HG03521 (cell line): ENCODE data around the gene KLHDC2.
"Not testable (repeated sequence)": the region's sequence is repeated elsewhere in the genome, so short reads cannot be mapped to it uniquely, and the experiment has no call there.

Experiments used
- ATAC-seq: cut with Tn5 transposase; IDR thresholded peaks from one replicate; pipeline ENCODE4 v1.9.1; 2021; ENCODE audit warnings: mild to moderate bottlenecking, moderate library complexity; ENCODE audit not compliant: unreplicated experiment

Gene KLHDC2

DNA sequence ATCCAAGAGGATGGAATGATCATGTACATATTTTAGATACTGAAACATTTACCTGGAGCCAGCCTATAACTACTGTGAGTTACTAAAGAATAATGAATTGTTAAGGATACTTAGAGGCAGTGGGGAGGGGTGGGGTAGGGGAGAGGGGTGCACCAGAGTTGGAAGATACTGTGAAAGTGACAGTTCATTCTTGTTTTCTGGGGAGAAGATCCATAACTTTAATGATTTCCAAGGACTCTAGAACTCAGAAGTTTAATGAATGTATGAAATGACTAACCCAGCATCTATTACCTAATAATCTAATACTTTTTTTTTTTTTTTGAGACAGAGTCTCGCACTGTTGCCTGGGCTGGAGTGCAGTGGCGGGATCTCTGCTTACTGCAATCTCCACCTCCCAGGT is 10.5 kb downstream of the KLHDC2 start:
- no peak for ATAC-seq

DNA sequence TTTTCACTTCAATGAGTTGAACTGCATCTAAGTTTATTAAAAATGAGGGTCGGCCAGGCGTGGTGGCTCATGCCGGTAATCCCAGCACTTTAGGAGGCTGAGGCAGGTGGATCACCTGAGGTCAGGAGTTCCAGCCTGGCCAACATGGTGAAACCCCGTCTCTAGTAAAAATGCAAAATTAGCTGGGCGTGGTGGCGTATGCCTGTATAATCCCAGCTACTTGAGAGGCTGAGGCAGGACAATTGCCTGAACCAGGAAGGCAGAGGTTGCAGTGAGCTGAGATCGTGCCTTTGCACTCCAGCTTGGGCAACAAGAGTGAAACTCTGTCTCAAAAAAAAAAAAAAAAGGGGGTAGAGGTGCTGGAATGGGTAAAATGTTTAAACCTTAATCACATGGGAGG is 13.1 kb downstream of the KLHDC2 start:
- not testable (repeated sequence) for ATAC-seq

DNA sequence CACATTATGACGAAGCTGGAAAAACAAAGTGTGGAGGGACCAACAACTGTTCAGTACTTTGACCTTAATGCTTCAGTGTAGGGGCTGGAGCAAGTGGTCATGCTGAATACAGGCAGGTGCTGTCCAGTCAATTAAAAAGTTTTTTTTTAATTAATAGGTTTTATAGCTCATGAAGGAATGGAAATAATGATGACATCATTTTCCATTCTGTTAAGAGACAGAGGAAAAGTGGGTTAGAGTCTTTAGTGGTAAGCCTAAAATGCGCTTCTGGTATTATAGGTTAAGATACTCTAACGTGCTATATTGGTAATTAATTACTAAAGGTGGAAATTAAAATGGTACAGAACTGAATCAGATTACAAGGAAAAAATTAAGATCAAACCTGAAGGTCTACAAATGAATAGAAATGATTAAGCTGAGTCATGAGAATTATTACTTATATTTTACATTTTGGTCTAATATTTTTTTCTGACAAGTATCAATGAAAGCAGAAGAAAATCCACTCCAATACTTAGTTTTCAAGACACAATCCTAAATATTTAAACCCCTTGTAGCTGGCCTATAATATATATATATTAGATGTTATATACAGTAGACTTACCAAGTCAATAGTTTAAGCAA is 15.6 kb downstream of the KLHDC2 start:
- no peak for ATAC-seq

DNA sequence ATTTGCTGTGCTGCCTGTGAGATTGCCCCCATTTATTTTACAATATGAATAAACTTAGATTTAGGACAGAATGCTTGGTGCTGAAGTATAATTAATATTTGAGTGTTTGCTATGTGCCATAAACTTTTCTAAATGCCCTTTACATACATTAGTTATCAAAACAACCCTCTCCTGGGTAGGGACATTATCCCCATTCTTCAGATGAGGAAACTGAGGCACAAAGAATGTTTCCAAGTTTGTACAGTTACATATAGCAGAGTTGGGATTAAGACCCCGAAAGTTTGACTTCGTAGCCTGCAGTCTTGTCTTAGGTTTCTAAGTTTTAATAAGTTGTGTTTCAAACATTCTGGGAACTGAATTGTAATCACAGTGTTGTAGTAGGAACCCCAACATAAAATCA is 18.4 kb downstream of the KLHDC2 start:
- no peak for ATAC-seq

DNA sequence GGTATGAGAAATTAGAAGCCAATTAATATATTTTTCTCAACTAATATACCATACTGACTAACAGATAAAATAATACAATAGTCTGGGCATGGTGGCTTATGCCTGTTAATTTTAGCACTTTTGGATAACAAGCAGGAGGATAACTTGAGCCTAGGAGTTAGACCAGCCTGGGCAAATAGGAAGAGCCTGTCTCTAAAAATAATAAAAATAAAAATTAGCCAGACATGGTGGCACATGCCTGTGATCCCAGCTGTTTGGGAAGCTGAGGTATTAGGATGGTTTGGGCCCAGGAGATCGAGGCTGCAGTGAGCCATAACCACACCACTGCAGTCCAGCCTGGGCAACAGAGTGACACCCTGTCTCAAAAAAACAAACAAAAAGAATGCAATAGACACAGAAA is 24.7 kb downstream of the KLHDC2 start:
- no peak for ATAC-seq

DNA sequence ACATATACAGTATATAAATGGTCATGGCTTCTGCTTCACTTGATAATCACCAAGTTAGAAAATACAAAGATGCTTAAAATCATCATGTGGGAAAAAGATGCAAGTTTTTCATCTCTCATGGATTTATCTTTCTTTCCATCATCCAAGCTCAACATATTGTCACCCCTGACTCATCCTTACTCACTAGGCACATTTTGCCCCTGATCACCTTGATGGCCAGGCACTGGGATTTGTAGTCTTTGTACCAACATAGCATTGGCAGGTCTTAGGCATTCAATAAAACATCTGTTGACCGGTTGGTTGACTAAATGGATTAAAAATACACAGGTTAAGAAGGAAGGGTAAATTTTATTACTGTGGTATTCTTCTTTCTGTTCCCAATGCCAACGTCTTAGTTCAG is 28.1 kb downstream of the KLHDC2 start:
- no peak for ATAC-seq

DNA sequence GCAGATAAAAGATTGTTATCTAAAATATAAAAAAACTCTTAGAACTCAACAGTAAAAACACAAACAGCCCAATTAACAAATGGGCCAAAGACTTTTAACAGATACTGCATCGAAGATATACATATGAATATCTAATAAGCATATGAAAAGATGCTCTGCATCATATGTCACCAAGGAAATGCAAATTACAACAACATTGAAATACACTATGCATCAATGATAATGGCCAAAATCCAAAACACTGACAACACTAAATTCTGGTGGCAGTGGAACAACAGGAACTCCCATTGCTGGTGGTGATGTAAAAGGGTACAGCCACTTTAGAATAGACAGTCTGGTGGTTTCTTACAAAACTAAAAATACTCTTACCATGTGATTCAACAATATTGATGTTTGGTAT is 40.8 kb downstream of the KLHDC2 start:
- ATAC-seq: no peak

DNA sequence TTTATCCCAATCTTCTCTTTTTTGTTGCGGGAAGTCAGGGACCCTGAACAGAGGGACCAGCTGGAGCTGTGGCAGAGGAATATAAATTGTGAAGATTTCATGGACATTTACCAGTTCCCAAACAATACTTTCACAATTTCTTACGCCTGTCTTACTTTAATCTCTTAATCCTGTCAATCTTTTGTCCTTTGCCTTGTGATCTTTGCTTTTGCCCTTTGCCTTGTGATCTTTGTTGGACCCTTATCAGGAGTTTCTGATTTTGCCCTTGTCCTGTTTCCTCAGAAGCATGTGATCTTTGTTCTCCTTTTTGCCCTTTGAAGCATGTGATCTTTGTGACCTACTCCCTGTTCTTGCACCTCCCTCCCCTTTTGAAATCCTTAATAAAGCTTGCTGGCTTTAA is 48.2 kb downstream of the KLHDC2 start:
- not testable (repeated sequence) for ATAC-seq

DNA sequence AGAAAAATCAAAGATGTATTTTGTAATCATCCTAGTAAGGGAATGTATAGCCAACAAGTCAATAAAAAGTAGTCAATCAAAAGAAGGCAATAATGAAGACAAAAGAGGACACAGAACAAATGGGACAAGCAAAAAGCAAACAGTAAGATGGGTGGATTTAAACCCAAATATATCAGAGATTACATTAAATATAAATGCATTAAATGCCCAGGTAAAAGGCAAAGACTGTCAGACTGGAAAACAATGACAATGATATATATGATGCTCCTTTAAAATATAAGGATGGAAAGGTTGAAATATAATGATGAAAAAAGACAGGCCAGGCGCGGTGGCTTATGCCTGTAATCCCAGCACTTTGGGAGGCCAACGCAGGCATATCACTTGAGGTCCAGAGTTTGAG is 48.9 kb downstream of the KLHDC2 start:
- no peak for ATAC-seq

DNA sequence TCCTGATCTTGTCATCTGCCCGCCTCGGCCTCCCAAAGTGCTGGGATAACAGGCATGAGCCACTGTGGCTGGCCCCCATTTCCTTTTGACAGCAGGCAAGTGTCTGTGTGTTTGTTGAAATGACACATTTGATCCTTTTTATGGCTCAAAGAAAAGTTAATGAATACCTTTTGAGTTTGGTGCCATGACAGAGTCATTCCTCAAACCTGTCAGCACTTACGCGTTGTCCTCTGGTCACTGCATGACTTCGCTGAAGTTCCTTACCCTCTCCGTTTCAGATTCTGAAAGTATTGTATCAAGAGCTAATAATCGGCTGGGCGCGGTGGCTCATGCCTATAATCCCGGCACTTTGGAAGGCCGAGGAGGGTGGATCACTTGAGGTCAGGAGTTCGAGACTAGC is 52.2 kb downstream of the KLHDC2 start:
- ATAC-seq: no peak

DNA sequence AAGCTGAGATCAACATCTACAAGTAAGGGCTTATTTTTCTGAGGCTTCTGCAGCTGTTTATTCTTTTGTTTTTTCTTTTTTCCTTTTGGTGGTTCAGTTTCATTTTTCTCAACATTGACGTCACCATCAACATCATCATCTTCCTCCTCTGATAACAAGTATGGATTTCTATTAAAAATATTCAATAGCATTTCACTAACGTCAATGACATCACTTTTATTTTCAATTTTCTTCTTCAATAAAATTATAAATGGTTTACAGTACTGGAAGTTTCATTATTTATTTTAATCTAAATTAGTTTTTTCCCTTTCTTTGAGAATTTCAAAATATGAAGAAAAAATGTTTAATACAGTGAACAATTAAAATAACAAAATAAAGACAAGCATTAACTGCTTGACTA is 60.7 kb downstream of the KLHDC2 start:
- no peak for ATAC-seq
